IMR-90 (cell line): ENCODE results near the gene PRKACA. TPM values are rescaled to one million over a fixed set of nuclear protein-coding genes. Genes with fewer than 3 reads are reported as not detected.

Experiments
- ATAC-seq: fragments of 200-7000 bp; cut with Tn5 transposase; 2 replicates; pipeline ENCODE4 v1.9.1; 2020; ENCODE audit warnings: low read depth, mild to moderate bottlenecking, moderate library complexity
- BruUV-seq: library from RNA; stranded (reverse); fragments of 400-500 nt; replicated peaks from 2 replicates; lab custom pipeline; 2021; lab: Mats Ljungman, UMichigan
- CTCF ChIA-PET: fragments of 300-600 bp; formaldehyde crosslinking; extraction: SDS; loops from one replicate; lab custom pipeline; 2021; ENCODE audit warnings: antibody characterized with exemption; lab: Yijun Ruan, JAX
- POLR2A ChIA-PET: fragments of 300-600 bp; sonication (Branson Sonifier 250); formaldehyde crosslinking; loops from one replicate; lab custom pipeline; 2022; ENCODE audit warnings: antibody characterized with exemption; ENCODE audit not compliant: unreplicated experiment; lab: Charles Lee
- DNase-seq: peaks from one replicate; pipeline ENCODE4 v3.0.0; 2013
- H2AFZ ChIP-seq: replicated peaks from 2 replicates; pipeline ENCODE3; 2013; ENCODE audit warnings: low read length, mild to moderate bottlenecking; ENCODE audit not compliant: poor library complexity
- H2AK5ac ChIP-seq: 2 replicates; pipeline ENCODE4 v1.6.1; 2013; ENCODE audit warnings: low read depth, low read length, inconsistent platforms
- H2AK9ac ChIP-seq: replicated peaks from 2 replicates; pipeline ENCODE3; 2013; ENCODE audit warnings: mild to moderate bottlenecking, low read depth, low read length, moderate library complexity; ENCODE audit not compliant: poor library complexity
- H2BK120ac ChIP-seq: 2 replicates; pipeline ENCODE4 v1.6.1; 2013; ENCODE audit warnings: low read depth, low read length, inconsistent platforms
- H2BK15ac ChIP-seq: 3 replicates; pipeline ENCODE4 v1.6.1; 2013; ENCODE audit warnings: low read depth, low read length, inconsistent platforms
- H2BK20ac ChIP-seq: 2 replicates; pipeline ENCODE4 v1.6.1; 2013; ENCODE audit warnings: low read depth, mild to moderate bottlenecking, inconsistent platforms, low read length, moderate library complexity
- H2BK5ac ChIP-seq: 2 replicates; pipeline ENCODE4 v1.6.1; 2013; ENCODE audit warnings: mild to moderate bottlenecking, low read depth, low read length, inconsistent platforms; ENCODE audit not compliant: poor library complexity, severe bottlenecking
- H3K14ac ChIP-seq: replicated peaks from 2 replicates; pipeline ENCODE4 v1.6.1; 2013; ENCODE audit warnings: low read depth, low read length, inconsistent platforms
- H3K18ac ChIP-seq: 2 replicates; pipeline ENCODE4 v1.6.1; 2013; ENCODE audit warnings: low read depth, low read length, control low read depth
- H3K23ac ChIP-seq: 2 replicates; pipeline ENCODE4 v1.6.1; 2013; ENCODE audit warnings: low read depth, low read length, inconsistent platforms
- H3K27ac ChIP-seq: 2 replicates; pipeline ENCODE4 v1.5.1; 2013; ENCODE audit warnings: mild to moderate bottlenecking, control low read depth, low read length; ENCODE audit not compliant: insufficient read depth
- H3K27me3 ChIP-seq: 2 replicates; pipeline ENCODE4 v1.6.1; 2013; ENCODE audit warnings: low read length; ENCODE audit not compliant: control insufficient read depth, insufficient read depth
- H3K36me3 ChIP-seq: 2 replicates; pipeline ENCODE4 v1.6.1; 2013; ENCODE audit warnings: low read length, mixed read lengths; ENCODE audit not compliant: control insufficient read depth, insufficient read depth
- H3K4ac ChIP-seq: 2 replicates; pipeline ENCODE4 v1.6.1; 2013; ENCODE audit warnings: low read depth, low read length, inconsistent platforms
- H3K4me1 ChIP-seq: 2 replicates; pipeline ENCODE4 v1.6.1; 2013; ENCODE audit warnings: low read length, mixed read lengths; ENCODE audit not compliant: control insufficient read depth, insufficient read depth
- H3K4me2 ChIP-seq: 2 replicates; pipeline ENCODE4 v1.6.1; 2013; ENCODE audit warnings: low read depth, mild to moderate bottlenecking, control low read depth, low read length, moderate library complexity
- H3K4me3 ChIP-seq: 2 replicates; pipeline ENCODE4 v1.5.1; 2013; ENCODE audit warnings: low read depth, mild to moderate bottlenecking, control low read depth, low read length, moderate library complexity; ENCODE audit not compliant: insufficient read depth
- H3K56ac ChIP-seq: 2 replicates; pipeline ENCODE4 v1.6.1; 2013; ENCODE audit warnings: low read length, inconsistent platforms; ENCODE audit not compliant: insufficient read depth; ENCODE audit errors: extremely low read depth
- H3K79me1 ChIP-seq, 2 experiments: 2 replicates each; pipeline ENCODE4 v1.6.1; 2013; ENCODE audit warnings: low read length in 2 of 2, inconsistent platforms in 1 of 2, low read depth in 1 of 2
- H3K9ac ChIP-seq: 2 replicates; pipeline ENCODE4 v1.6.1; 2013; ENCODE audit warnings: low read depth, low read length, control low read depth
- H3K9me1 ChIP-seq: 2 replicates; pipeline ENCODE4 v1.6.1; 2013; ENCODE audit warnings: low read length, inconsistent platforms; ENCODE audit not compliant: insufficient read depth
- H3K9me3 ChIP-seq: 2 replicates; pipeline ENCODE4 v1.6.1; 2013; ENCODE audit warnings: low read length; ENCODE audit not compliant: control insufficient read depth, insufficient read depth
- H4K20me1 ChIP-seq: 2 replicates; pipeline ENCODE4 v1.6.1; 2013; ENCODE audit warnings: low read length, inconsistent platforms; ENCODE audit not compliant: insufficient read depth
- H4K5ac ChIP-seq: 2 replicates; pipeline ENCODE4 v1.6.1; 2013; ENCODE audit warnings: mild to moderate bottlenecking, low read depth, low read length, control low read depth
- H4K8ac ChIP-seq, 2 experiments: 2 replicates each; pipeline ENCODE4 v1.6.1; 2013; ENCODE audit warnings: low read depth in 2 of 2, low read length in 2 of 2, control low read depth in 1 of 2, inconsistent platforms in 1 of 2
- H4K91ac ChIP-seq: 2 replicates; pipeline ENCODE4 v1.6.1; 2013; ENCODE audit warnings: low read depth, low read length, inconsistent platforms; ENCODE audit not compliant: insufficient read depth
- RFX5 ChIP-seq: IDR thresholded peaks from 2 replicates; pipeline ENCODE4 v1.8.0; 2012; ENCODE audit warnings: low read depth, mild to moderate bottlenecking, low read length, moderate library complexity
- WGBS, 2 experiments: methylation state at CpG; one replicate each; pipeline versions ENCODE4 v1.1.5 to v1.1.7; 2013; ENCODE audit warnings: missing lambda C conversion rate in 2 of 2; ENCODE audit not compliant: insufficient read length in 1 of 2; ENCODE audit errors: extremely low coverage in 2 of 2; 5-methylcytosine and 5-hydroxymethylcytosine counted together
- dilution Hi-C: fragments of 300-500 bp; cut with HindIII; formaldehyde crosslinking; loops from one replicate; pipeline ENCODE4 v1.14.3; 2018; ENCODE audit warnings: low sequenced_read_pairs; ENCODE audit not compliant: unreplicated experiment
- in situ Hi-C: fragments of 300-500 bp; cut with MboI; formaldehyde crosslinking; loops from 3 replicates; pipeline ENCODE4 v1.14.3; 2019; ENCODE audit warnings: low sequenced_read_pairs, inconsistent platforms, mixed read lengths
- intact Hi-C: fragments of 100-400 bp; cut with micrococcal nuclease; formaldehyde crosslinking; loops from 2 replicates; pipeline ENCODE4 v1.10.0; 2022
- polyA plus RNA-seq, 3 experiments: library from polyadenylated mRNA; depleted of rRNA; stranded (reverse); fragments of >200 nt; gene quantifications; 2 replicates each; pipeline ENCODE4 v1.2.3, GENCODE V29; 2012; ENCODE audit warnings: low replicate concordance in 1 of 3
- total RNA-seq: library from RNA; depleted of rRNA; stranded (reverse); fragments of >200 nt; gene quantifications from 2 replicates; pipeline ENCODE4 v1.2.3, GENCODE V29; 2012

The PRKACA gene
- total and polyA plus RNA-seq, 2 of the 4 experiments (the other 2 are of a cell fraction), result 18.1 to 94.5 TPM

DNA sequence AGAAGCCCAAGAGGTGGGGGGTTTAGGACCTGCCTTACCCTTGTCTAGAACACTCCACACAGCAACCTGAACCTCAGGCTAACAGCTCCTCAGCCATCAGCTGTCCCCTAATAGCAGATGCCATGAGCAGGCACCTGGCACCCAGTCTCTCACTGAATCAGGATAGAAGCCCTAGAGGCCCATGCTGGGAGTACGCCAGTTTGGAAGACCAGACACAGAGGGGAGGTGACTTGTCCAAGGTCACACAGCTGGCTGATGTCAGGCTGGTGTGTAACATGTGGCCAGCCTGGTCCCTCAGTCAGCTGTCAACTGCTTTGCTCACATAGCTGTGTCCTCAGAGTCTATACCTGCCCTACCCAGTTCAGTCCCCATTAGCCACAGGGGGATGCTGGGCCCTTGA lies 14.3 kb downstream of the PRKACA start:
- Histone ChIP-seq H4K5ac (no peak overlapping the region), H3K18ac (no peak overlapping the region), H2AFZ (peak overlapping the region; percentile 11), H3K9me3 (no peaks in the 10 kb centered on the region), H3K4me1 (no peaks in the 10 kb centered on the region), H3K79me1 (peaks cover 5 to 15% of the 10 kb centered on the region in 2 experiments; a peak in 2 of 4 replicates), H3K14ac (no peak overlapping the region), H4K91ac (no peak overlapping the region), H4K20me1 (no peaks in the 10 kb centered on the region), H3K9ac (no peak overlapping the region), H3K27ac (no peak overlapping the region), H3K23ac (no peak overlapping the region), H2BK15ac (no peak overlapping the region), H3K4me3 (no peak overlapping the region), H3K56ac (no peak overlapping the region), H2AK9ac (no peak overlapping the region), H3K9me1 (no peaks in the 10 kb centered on the region), H2AK5ac (no peak overlapping the region), H3K4ac (no peak overlapping the region), H2BK20ac (no peak overlapping the region), H4K8ac (no peak overlapping the region), H3K27me3 (no peaks in the 10 kb centered on the region), H2BK120ac (no peak overlapping the region), H3K36me3 (peaks cover 35% of the 10 kb centered on the region), H3K4me2 (no peak overlapping the region), H2BK5ac (no peak overlapping the region)
- intact Hi-C loops, result no loop called here
- in situ Hi-C loops, result no loop called here
- ATAC-seq (no peak), DNase-seq (no peak)
- no CpG with 5 or more reads among the region's 1 CpG for WGBS, 2 experiments
- ChIA-PET CTCF (no interaction called here), POLR2A (no interaction called here)
- BruUV-seq, result no TSS peak
- TF ChIP-seq RFX5, result no peak
- dilution Hi-C loops, result no loop called here
